Measurements from ENCODE around the gene MLLT1.
A peak's percentile ranks its signal among the peaks of the same experiment; 100 is the strongest.

Gene MLLT1

DNA sequence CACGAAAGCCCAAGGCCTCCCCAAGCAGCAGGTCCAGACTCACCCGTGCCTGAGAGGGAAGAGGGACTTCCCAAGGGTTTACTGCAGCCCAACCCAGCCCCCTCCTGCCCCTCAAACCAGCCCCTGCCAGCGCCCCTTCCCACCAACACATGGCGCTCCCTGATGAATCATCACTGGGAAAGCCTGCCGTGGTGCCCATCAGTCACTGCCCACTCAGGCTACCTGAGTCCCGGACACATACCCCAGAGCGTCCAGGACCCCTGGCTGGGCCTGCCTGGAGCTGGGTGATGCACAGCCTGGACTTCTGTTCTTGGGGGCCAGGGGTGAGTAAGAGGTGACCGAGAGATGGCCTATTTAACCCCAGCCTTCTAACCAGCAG, 60.6 kb downstream of the MLLT1 start:
- TF ChIP-seq, protein P1, sequence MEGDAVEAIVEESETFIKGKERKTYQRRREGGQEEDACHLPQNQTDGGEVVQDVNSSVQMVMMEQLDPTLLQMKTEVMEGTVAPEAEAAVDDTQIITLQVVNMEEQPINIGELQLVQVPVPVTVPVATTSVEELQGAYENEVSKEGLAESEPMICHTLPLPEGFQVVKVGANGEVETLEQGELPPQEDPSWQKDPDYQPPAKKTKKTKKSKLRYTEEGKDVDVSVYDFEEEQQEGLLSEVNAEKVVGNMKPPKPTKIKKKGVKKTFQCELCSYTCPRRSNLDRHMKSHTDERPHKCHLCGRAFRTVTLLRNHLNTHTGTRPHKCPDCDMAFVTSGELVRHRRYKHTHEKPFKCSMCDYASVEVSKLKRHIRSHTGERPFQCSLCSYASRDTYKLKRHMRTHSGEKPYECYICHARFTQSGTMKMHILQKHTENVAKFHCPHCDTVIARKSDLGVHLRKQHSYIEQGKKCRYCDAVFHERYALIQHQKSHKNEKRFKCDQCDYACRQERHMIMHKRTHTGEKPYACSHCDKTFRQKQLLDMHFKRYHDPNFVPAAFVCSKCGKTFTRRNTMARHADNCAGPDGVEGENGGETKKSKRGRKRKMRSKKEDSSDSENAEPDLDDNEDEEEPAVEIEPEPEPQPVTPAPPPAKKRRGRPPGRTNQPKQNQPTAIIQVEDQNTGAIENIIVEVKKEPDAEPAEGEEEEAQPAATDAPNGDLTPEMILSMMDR (IDR thresholded peaks at IDR 0.05; ENCODE audit: extremely low read depth, missing control alignments) = no peak
- DNase-seq (ENCODE audit: low spot score) = no peak

DNA sequence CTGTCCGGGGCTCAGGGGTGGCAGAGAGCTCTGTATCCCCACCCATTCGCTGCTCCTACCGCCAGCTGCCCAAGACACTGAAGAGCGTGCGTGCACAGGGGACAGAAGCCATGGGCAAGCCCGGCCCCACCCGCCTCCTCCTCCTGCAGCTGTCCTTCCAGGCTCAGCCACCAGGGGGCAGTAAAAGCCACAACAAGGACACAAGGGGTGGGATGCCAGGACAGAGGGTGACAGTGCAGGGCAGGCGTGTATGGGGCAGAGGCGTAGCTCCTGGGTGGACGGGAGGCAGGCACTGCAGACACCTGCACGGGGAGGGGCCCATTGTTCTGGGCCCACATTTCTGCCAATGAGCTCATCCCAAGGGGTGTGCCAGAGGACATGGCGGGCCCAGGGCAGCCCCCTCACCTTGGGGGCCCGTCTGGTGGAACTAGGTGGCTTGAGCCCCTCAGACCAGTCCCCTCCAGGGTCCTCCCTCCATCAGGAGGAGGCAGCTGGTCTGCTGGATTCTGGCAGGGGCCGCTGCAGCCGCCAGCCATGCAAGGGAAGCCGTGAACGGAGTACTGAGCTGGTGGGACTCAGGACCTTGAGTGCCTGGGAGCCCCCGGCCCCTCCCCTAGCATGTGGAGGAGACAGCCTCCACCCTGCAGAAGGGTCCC, 61.2 kb downstream of the MLLT1 start:
- TF ChIP-seq, protein P1 (IDR thresholded peaks at IDR 0.05; ENCODE audit: extremely low read depth, missing control alignments) = peak; percentile 86
- peak; percentile 97 for DNase-seq (ENCODE audit: low spot score)

DNA sequence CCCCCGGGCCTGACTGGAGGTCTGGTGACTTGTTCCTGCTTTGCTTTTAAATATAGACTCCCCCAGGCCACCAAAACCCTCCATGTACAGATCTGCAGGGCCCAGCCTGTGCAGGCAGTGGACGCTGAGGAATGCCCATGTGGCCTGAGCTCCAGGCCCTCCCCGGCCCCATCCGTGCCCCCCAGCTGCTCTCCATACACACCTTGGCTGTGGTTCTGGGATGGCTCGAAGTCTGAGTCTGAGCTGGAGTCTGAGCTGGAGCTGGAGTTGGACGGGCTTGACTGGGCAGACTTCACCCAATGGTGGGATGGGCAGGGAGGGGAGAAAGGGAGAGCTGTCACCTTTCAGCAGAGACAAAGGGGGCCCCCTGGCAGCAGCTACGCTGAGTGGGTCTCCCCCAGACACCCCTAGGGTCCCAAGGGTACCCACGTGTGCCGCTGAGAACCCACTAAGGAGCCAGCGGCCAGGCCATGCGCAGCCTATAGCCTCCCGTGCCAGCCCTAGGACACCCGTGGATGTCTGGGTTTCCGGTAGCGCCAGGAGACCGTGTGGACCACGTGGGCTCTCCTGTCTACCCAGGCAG, 61.9 kb downstream of the MLLT1 start:
- TF ChIP-seq, protein P1 (IDR thresholded peaks at IDR 0.05; ENCODE audit: extremely low read depth, missing control alignments) = no peak
- DNase-seq (ENCODE audit: low spot score) = no peak

DNA sequence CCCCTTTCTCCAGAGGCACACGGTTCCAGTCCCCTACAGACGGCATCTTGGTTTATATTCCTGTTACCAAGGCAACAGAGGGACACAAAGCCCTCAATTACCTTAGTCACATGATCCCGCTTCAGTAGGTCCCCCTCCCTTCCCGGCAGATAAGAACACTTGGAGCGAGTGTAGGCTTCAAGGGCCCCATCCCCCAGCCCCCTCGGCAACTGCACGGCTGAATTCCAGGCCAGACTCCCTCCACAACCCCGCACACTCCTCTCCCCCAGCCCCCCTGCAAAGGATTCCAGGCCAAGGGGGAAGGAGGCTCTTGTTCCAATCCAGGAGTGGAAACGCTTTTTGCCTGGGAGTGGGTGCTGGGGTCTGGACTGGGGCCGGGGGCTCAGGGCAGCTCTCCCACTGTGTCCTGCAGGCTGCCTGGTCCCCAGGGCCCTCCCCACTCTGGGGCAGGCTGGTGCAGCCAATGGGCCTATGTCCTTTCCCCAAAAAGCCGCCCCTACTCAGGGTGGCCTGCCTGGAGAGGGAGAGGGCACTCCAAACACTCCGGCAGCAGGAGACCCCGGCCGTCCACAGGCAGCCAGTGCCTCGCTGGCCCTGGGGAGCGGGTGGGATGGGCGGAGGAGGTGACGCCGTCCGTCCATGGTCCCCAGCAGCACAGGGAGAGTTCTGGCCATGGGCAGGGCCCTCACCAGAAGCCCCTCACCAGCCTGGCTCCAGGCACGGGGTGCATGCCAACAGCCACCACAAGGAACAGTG, 62.6 kb downstream of the MLLT1 start:
- DNase-seq (ENCODE audit: low spot score) = no peak
- TF ChIP-seq, protein P1 (IDR thresholded peaks at IDR 0.05; ENCODE audit: extremely low read depth, missing control alignments) = no peak

DNA sequence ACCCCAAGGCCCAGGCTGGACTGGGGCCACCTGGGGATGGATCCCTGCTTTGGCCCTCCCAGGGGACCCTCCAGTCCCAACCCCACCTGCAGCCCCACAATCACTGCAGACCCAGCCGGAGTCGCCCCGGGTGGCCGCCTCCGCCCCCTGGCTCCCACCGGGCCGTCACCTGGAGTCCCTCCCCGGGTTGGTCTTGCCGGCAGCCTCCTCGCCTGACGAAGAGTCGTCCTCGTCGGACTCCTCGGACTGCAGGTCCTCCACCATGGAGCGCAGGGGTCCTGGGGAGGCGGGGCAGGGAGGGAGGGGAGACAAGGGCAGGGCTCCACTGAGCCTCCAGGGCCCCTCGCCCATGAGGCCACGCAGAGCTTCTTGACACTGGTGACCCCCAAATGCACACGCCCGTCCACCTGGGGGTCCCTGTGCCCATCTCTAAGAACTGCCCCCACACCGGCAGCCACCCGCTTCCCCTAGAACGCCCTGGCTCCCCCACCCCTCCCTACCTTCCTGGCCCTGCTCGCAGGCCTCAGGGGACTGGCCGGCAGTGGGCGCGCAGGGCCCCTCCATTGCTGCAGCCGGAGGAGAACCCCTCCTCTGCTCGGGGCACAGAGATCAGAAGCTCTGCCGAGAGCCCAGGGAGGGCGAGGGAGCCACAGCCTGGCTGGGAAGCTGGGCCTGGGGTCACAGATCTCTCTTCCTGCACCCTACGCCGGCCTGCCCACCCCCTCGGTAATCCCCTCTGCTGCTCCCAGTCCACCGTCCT, 63.4 kb downstream of the MLLT1 start:
- no peak for DNase-seq (ENCODE audit: low spot score)
- TF ChIP-seq, protein P1 (IDR thresholded peaks at IDR 0.05; ENCODE audit: extremely low read depth, missing control alignments) = no peak

DNA sequence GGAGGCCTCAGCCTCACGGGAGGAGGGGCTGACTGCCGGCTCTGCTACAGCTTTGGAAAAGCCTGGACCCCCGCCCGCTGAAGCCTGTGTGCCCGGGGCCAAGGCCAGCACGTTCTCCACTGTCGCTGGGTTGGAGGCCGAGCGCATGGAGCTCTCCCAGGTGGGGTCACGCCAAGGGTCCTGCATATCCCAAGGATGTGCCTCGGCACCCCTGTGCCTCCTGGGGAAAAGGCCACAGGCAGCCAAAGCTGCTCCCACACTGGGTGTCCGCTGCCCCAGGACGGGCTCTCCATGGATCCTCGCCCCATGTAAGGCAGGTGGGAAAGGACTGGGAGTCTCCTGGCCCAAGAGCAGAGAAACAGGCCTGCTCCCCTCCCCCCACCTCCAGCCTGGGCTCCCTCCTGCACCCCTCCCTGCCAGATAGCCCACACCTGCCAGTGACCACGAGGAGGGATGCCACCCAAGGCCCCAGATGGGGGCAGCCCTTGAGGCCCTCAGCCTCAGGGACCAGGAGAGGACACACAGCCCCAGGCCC, 64.0 kb downstream of the MLLT1 start:
- DNase-seq (ENCODE audit: low spot score) = no peak
- TF ChIP-seq, protein P1 (IDR thresholded peaks at IDR 0.05; ENCODE audit: extremely low read depth, missing control alignments) = no peak
